ENCODE data around the gene DST.

DST gene

GRCh38 chr6:56527934-56528333 is 114.8 kb downstream of the DST start:
- TF ChIP-seq, protein P1, sequence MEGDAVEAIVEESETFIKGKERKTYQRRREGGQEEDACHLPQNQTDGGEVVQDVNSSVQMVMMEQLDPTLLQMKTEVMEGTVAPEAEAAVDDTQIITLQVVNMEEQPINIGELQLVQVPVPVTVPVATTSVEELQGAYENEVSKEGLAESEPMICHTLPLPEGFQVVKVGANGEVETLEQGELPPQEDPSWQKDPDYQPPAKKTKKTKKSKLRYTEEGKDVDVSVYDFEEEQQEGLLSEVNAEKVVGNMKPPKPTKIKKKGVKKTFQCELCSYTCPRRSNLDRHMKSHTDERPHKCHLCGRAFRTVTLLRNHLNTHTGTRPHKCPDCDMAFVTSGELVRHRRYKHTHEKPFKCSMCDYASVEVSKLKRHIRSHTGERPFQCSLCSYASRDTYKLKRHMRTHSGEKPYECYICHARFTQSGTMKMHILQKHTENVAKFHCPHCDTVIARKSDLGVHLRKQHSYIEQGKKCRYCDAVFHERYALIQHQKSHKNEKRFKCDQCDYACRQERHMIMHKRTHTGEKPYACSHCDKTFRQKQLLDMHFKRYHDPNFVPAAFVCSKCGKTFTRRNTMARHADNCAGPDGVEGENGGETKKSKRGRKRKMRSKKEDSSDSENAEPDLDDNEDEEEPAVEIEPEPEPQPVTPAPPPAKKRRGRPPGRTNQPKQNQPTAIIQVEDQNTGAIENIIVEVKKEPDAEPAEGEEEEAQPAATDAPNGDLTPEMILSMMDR (conservative IDR thresholded peaks at IDR 0.05), result no peak
- no peak overlapping the region for H3K27ac ChIP-seq

DNA sequence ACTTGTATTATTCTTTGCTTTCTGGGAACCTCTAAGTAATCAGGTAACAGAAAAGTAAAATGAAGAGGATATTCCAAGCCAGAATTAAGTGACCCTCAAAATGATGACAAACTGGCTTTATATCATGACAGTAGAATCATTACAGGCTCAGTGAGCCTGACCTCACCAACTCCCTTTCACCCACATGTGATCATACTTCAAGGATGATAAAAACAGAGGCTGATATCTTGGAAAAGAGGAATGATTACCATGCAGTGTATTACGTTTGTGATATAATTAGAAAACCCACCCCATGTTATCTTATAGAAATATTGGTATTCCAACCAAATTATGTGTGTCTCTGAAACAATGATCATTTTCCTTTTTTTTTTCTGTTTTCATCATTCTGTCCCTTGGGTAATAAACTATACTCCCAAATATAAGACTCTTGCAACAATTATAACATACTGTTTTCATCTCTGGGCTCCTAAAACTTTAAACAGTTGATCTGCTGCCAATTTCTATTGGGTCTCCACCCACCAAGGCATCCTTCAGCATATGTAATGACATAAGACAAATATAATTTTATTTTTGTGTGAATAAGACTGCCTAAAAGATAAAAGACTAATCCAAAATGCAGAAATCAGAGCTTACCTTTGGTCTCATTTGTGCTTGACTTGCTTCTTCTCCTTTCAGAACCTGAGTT is 115.7 kb downstream of the DST start:
- no peak overlapping the region for H3K27ac ChIP-seq
- TF ChIP-seq, protein P1 (conservative IDR thresholded peaks at IDR 0.05), result no peak

- H3K27ac ChIP-seq, result no peak overlapping the region
- TF ChIP-seq, protein P1 (conservative IDR thresholded peaks at IDR 0.05), result no peak
These were observed 116.5 kb downstream of the DST start for GRCh38 chr6:56525974-56526789.

- TF ChIP-seq, protein P1 (conservative IDR thresholded peaks at IDR 0.05), result no peak
- no peak overlapping the region for H3K27ac ChIP-seq
These were observed 117.6 kb downstream of the DST start for GRCh38 chr6:56524891-56525703.

GRCh38 chr6:56522495-56523270 is 120.0 kb downstream of the DST start:
- no peak overlapping the region for H3K27ac ChIP-seq
- TF ChIP-seq, protein P1 (conservative IDR thresholded peaks at IDR 0.05), result no peak

- no peak overlapping the region for H3K27ac ChIP-seq
- TF ChIP-seq, protein P1 (conservative IDR thresholded peaks at IDR 0.05), result no peak
These were observed 120.7 kb downstream of the DST start for GRCh38 chr6:56521976-56522375.
